GM18907 (cell line): Measurements from ENCODE around the gene BMPER.

ENCODE experiments used
- ATAC-seq: cut with Tn5 transposase; IDR thresholded peaks from one replicate; pipeline ENCODE4 v1.9.1; 2021; ENCODE audit warnings: mild to moderate bottlenecking, moderate library complexity; ENCODE audit not compliant: unreplicated experiment

The BMPER gene

GRCh38 chr7:33905389-33906032 is at the start of gene BMPER:
BMPER (plus strand) TSS chr7:33905539; CDS start chr7:33905614, 75 bp downstream.
- no peak for ATAC-seq

- no peak for ATAC-seq
Measured at GRCh38 chr7:33861947-33862346, 43.4 kb upstream of the BMPER start.

- ATAC-seq: no peak
Measured at GRCh38 chr7:33862946-33863814, 42.2 kb upstream of the BMPER start.

- ATAC-seq: no peak
Measured at GRCh38 chr7:33868166-33868565, 37.2 kb upstream of the BMPER start.

- ATAC-seq: no peak
Measured at GRCh38 chr7:33869176-33869575, 36.2 kb upstream of the BMPER start.

GRCh38 chr7:33870120-33870519 is 35.2 kb upstream of the BMPER start:
- no peak for ATAC-seq

- no peak for ATAC-seq
Measured at GRCh38 chr7:33872870-33873269, 32.5 kb upstream of the BMPER start.

- no peak for ATAC-seq
Measured at GRCh38 chr7:33873518-33873917, 31.8 kb upstream of the BMPER start.

GRCh38 chr7:33873981-33874750 is 31.2 kb upstream of the BMPER start:
- no peak for ATAC-seq

- ATAC-seq: no peak
Measured at GRCh38 chr7:33874943-33875342, 30.4 kb upstream of the BMPER start.

GRCh38 chr7:33876596-33877274 is 28.6 kb upstream of the BMPER start:
- ATAC-seq: no peak

GRCh38 chr7:33880787-33881186 is 24.6 kb upstream of the BMPER start:
- ATAC-seq: no peak

GRCh38 chr7:33881316-33881715 is 24.0 kb upstream of the BMPER start:
- ATAC-seq: no peak

GRCh38 chr7:33882040-33882837 is 23.1 kb upstream of the BMPER start:
- no peak for ATAC-seq

- no peak for ATAC-seq
Measured at GRCh38 chr7:33882950-33883670, 22.2 kb upstream of the BMPER start.

GRCh38 chr7:33883671-33883965 is 21.7 kb upstream of the BMPER start:
- no peak for ATAC-seq

GRCh38 chr7:33885290-33886148 is 19.8 kb upstream of the BMPER start:
- no peak for ATAC-seq

GRCh38 chr7:33886149-33886623 is 19.2 kb upstream of the BMPER start:
- no peak for ATAC-seq
